K562 (cell line): ENCODE results near the gene ANKMY1. TPM values are rescaled to one million over a fixed set of nuclear protein-coding genes. Genes with fewer than 3 reads are reported as not detected.

Experiments
- ATAC-seq: fragments of 200-7000 bp; cut with Tn5 transposase; 3 replicates; pipeline ENCODE4 v1.9.1; 2020; ENCODE audit warnings: moderate library complexity
- BruUV-seq: library from RNA; stranded (reverse); fragments of 400-500 nt; replicated peaks from 2 replicates; lab custom pipeline; 2021; lab: Mats Ljungman, UMichigan
- CTCF ChIA-PET: fragments of 300-600 bp; formaldehyde crosslinking; extraction: SDS; loops from one replicate; lab custom pipeline; 2021; ENCODE audit warnings: low intra/inter-chr PET ratio; lab: Yijun Ruan, JAX
- POLR2A ChIA-PET: fragments of 300-600, 350-650 bp; sonication (Branson Sonifier 250); formaldehyde crosslinking; extraction: SDS; loops from one replicate; lab custom pipeline; 2021; ENCODE audit warnings: antibody characterized with exemption, inconsistent platforms; lab: Yijun Ruan, JAX
- DNase-seq, 4 experiments: peaks; one replicate each; pipeline versions ENCODE4 v3.0.0 to v3.0.0-alpha.2; 2011 to 2018; ENCODE audit warnings: low spot score in 3 of 4, mixed read lengths in 3 of 4; ENCODE audit errors: extremely low read depth in 1 of 4
- FAIRE-seq: peaks from 2 replicates; lab custom pipeline; 2011; peaks lifted over from hg19 to GRCh38; lab: Jason Lieb, UNC
- H2AFZ ChIP-seq: 2 replicates; pipeline ENCODE4 v1.6.0; 2011; ENCODE audit warnings: low read depth, low read length, control low read depth, inconsistent platforms
- H3K27ac ChIP-seq: fragments of 200-600 bp; 3 replicates; pipeline ENCODE4 v1.8.0; 2011; ENCODE audit warnings: low read depth, mild to moderate bottlenecking, control low read depth, inconsistent platforms, low read length, moderate library complexity, mixed read lengths; ENCODE audit errors: extremely low read depth
- H3K27me3 ChIP-seq, 2 experiments: fragments of 300-600 bp in 1 of 2; 2 replicates in 1 of 2; 3 replicates in 1 of 2; pipeline versions ENCODE4 v1.6.0 to v1.8.0; 2011; ENCODE audit warnings: inconsistent platforms in 2 of 2, low read length in 2 of 2, mild to moderate bottlenecking in 1 of 2, mixed read lengths in 1 of 2, moderate library complexity in 1 of 2; ENCODE audit not compliant: control insufficient read depth in 2 of 2, insufficient read depth in 2 of 2
- H3K36me3 ChIP-seq: fragments of 300-600 bp; 3 replicates; pipeline ENCODE4 v1.8.0; 2011; ENCODE audit warnings: mild to moderate bottlenecking, low read length, inconsistent platforms; ENCODE audit not compliant: control insufficient read depth, insufficient read depth
- H3K4me1 ChIP-seq, 2 experiments: fragments of 200-600 bp in 1 of 2; replicated peaks in 1 of 2; 2 replicates in 1 of 2; 3 replicates in 1 of 2; pipeline versions ENCODE4 v1.5.1 to v1.8.0; 2011; ENCODE audit warnings: inconsistent platforms in 2 of 2, low read length in 2 of 2, mild to moderate bottlenecking in 1 of 2, mixed read lengths in 1 of 2, moderate library complexity in 1 of 2; ENCODE audit not compliant: control insufficient read depth in 2 of 2, insufficient read depth in 2 of 2
- H3K4me2 ChIP-seq: 2 replicates; pipeline ENCODE4 v1.6.1; 2011; ENCODE audit warnings: low read length, control low read depth, inconsistent platforms, mixed read lengths; ENCODE audit not compliant: insufficient read depth
- H3K4me3 ChIP-seq: fragments of 200-600 bp; sonication (generic), shearing (Covaris generic); 2 replicates; pipeline ENCODE4 v1.5.1; 2016; ENCODE audit warnings: control low read depth, inconsistent platforms
- H3K79me2 ChIP-seq: fragments of 200-600 bp; 3 replicates; pipeline ENCODE4 v1.8.0; 2011; ENCODE audit warnings: low read length, inconsistent platforms; ENCODE audit not compliant: control insufficient read depth, insufficient read depth
- H3K9ac ChIP-seq, 2 experiments: 2 replicates each; pipeline versions ENCODE4 v1.6.0 to v1.6.1; 2011; ENCODE audit warnings: low read depth in 2 of 2, low read length in 2 of 2, control low read depth in 1 of 2, inconsistent platforms in 1 of 2, mild to moderate bottlenecking in 1 of 2, mixed read lengths in 1 of 2; ENCODE audit not compliant: insufficient read depth in 1 of 2
- H3K9me1 ChIP-seq: one replicate; pipeline ENCODE4 v1.6.0; 2011; ENCODE audit warnings: inconsistent platforms, mild to moderate bottlenecking, low read length, moderate library complexity; ENCODE audit not compliant: control insufficient read depth, insufficient read depth
- H3K9me3 ChIP-seq: replicated peaks from 2 replicates; pipeline ENCODE4 v1.5.1; 2011; ENCODE audit warnings: low read depth, low read length, inconsistent platforms; ENCODE audit not compliant: control insufficient read depth, insufficient read depth
- H4K20me1 ChIP-seq: replicated peaks from 2 replicates; pipeline ENCODE4 v1.6.1; 2011; ENCODE audit warnings: low read length, inconsistent platforms, mixed read lengths; ENCODE audit not compliant: control insufficient read depth, insufficient read depth
- CREB3L1 ChIP-seq: fragments of 450-650 bp; IDR thresholded peaks from 2 replicates; pipeline ENCODE4 v1.6.1; 2014; ENCODE audit warnings: low read depth, mild to moderate bottlenecking, moderate library complexity, borderline replicate concordance
- E4F1 ChIP-seq: fragments of 250-450 bp; sonication (Bioruptor Pico); IDR thresholded peaks from 2 replicates; pipeline ENCODE4 v1.5.0; 2021; ENCODE audit warnings: mild to moderate bottlenecking, borderline replicate concordance
- FOXP1 ChIP-seq: sonication (generic); formaldehyde crosslinking; IDR thresholded peaks from 2 replicates; pipeline ENCODE4 v1.8.0; 2022; ENCODE audit warnings: mild to moderate bottlenecking, missing genetic modification reagents
- HCFC1 ChIP-seq: IDR thresholded peaks from 2 replicates; pipeline ENCODE4 v1.6.1; 2012; ENCODE audit warnings: low read depth, low read length, improper control_type of control experiment
- KLF13 ChIP-seq: fragments of 450-650 bp; IDR thresholded peaks from 2 replicates; pipeline ENCODE4 v1.6.1; 2016; ENCODE audit warnings: missing genetic modification characterization, low read depth, mild to moderate bottlenecking, missing compliant biosample characterization, moderate library complexity, borderline replicate concordance
- NELFE ChIP-seq: IDR thresholded peaks from 2 replicates; pipeline ENCODE4 v1.6.1; 2011; ENCODE audit warnings: mild to moderate bottlenecking; ENCODE audit not compliant: insufficient read depth, insufficient read length
- PTRF ChIP-seq: fragments of 450-650 bp; IDR thresholded peaks from 2 replicates; pipeline ENCODE4 v1.6.1; 2016; ENCODE audit warnings: mild to moderate bottlenecking, missing genetic modification characterization, missing compliant biosample characterization
- RB1 ChIP-seq: fragments of 450-650 bp; IDR thresholded peaks from 2 replicates; pipeline ENCODE4 v1.6.1; 2017; ENCODE audit warnings: low read depth, mild to moderate bottlenecking
- SAFB2 ChIP-seq: fragments of 200-400 bp; formaldehyde crosslinking; IDR thresholded peaks from 2 replicates; pipeline ENCODE4 v1.6.1; 2018; ENCODE audit warnings: borderline replicate concordance, low read length, low read depth, moderate library complexity; ENCODE audit not compliant: severe bottlenecking
- SLC30A9 ChIP-seq: fragments of 250-450 bp; sonication (Bioruptor Pico); IDR thresholded peaks from 2 replicates; pipeline ENCODE4 v1.8.0; 2022; ENCODE audit warnings: mild to moderate bottlenecking, moderate library complexity
- SUPT5H ChIP-seq: fragments of 450-650 bp; IDR thresholded peaks from 2 replicates; pipeline ENCODE4 v1.6.1; 2016
- ZNF584 ChIP-seq: fragments of 200-800 bp; sonication (Bioruptor generic); IDR thresholded peaks from 2 replicates; pipeline ENCODE4 v1.6.1; 2016; ENCODE audit warnings: low read depth, mild to moderate bottlenecking, missing genetic modification characterization, missing compliant biosample characterization
- ZNF655 ChIP-seq: fragments of 250-450 bp; sonication (Bioruptor Pico); IDR thresholded peaks from 2 replicates; pipeline ENCODE4 v1.5.0; 2021
- WGBS: fragments of 100-300 bp; shearing (Covaris generic); methylation state at CpG from one replicate; pipeline ENCODE4 v1.1.6; 2016; ENCODE audit warnings: low coverage, mixed read lengths; ENCODE audit not compliant: insufficient coverage; ENCODE audit errors: missing lambda C conversion rate; 5-methylcytosine and 5-hydroxymethylcytosine counted together
- in situ Hi-C: fragments of 300-500 bp; cut with MboI; formaldehyde crosslinking; loops from 4 replicates; pipeline ENCODE4 v1.15.0; 2018; ENCODE audit warnings: inconsistent platforms, mixed read lengths
- intact Hi-C: fragments of 100-400 bp; cut with micrococcal nuclease; formaldehyde crosslinking; loops from 2 replicates; pipeline ENCODE4 v1.14.2; 2022
- polyA plus RNA-seq, 8 experiments: library from polyadenylated mRNA; depleted of rRNA in 4 of 8; stranded (reverse) in 5 of 8; unstranded in 3 of 8; fragments of >200 nt; fragmentation: Nextera tagmentation in 2 of 8; fragmentation: Illumina TruSeq in 1 of 8; extraction: Ambion mirVana in 2 of 8; extraction: Trizol in 1 of 8; gene quantifications; 2 replicates each; pipeline versions ENCODE4 v1.2.1 to v1.2.3, GENCODE V29; 2011 to 2014; ENCODE audit warnings: inconsistent platforms in 1 of 8, missing spikeins in 1 of 8
- total RNA-seq, 7 experiments: library from RNA; depleted of rRNA in 6 of 7; stranded (reverse); fragments of >200 nt in 6 of 7; fragmentation: Illumina TruSeq in 2 of 7; extraction: Trizol in 2 of 7; gene quantifications; 2 replicates each; pipeline versions ENCODE4 v1.2.1 to v1.2.3, GENCODE V29; 2011 to 2021; ENCODE audit warnings: low replicate concordance in 1 of 7
- TF ChIP-seq, protein P1 (sequence below): sonication (generic); formaldehyde crosslinking; IDR thresholded peaks from 2 replicates; pipeline ENCODE4 v1.8.1; 2023; ENCODE audit warnings: mild to moderate bottlenecking, missing genetic modification reagents, moderate library complexity

The ANKMY1 gene
- total and polyA plus RNA-seq, 9 of the 15 experiments (the other 6 are each of a cell fraction or from before 2014, with no cell fraction given), result 0.75 to 15.1 (median 11.7) TPM

GRCh38 chr2:240586198-240586918 lies 28.6 kb upstream of the ANKMY1 start, which contains the start of gene CAPN10:
Gene CAPN10, plus strand, starts transcription at chr2:240586734. Its CDS starts 178 bp downstream, at chr2:240586912.
- peak; percentile 90 to 94 (median 92) for DNase-seq
- Histone ChIP-seq H3K9me3 (no peaks in the 10 kb centered on the region), H3K4me1 (peaks cover 31 to 51% of the 10 kb centered on the region in 2 experiments), H3K79me2 (peaks cover 56% of the 10 kb centered on the region), H3K27ac (peak within 1 kb of the TSS; percentile 87; the same call in 2 of the 3 replicates), H3K9me1 (no peaks in the 10 kb centered on the region), H3K4me3 (peak within 1 kb of the TSS; percentile 92), H3K36me3 (peaks cover 25% of the 10 kb centered on the region; the same call in 2 of the 3 replicates), H3K4me2 (peak within 1 kb of the TSS; percentile 93), H4K20me1 (no peaks in the 10 kb centered on the region; the same call in 1 of the 2 replicates), H2AFZ (peak within 1 kb of the TSS; percentile 96), H3K27me3 (no peaks in the 10 kb centered on the region), H3K9ac (peak within 1 kb of the TSS; percentile 82 to 95)
- peak; percentile 89 for ATAC-seq
- ChIA-PET POLR2A (interaction anchor here (0.5 to 2.2 kb wide), 7 partner anchors 10 to 25 kb away, joined by 3 to 26 read pairs (median 5); partner anchors contain the start of gene RNPEPL1), CTCF (no interaction called here)
- 0% methylated on average over 16 of the region's 88 CpGs for WGBS
- BruUV-seq, result no TSS peak
- intact Hi-C loops, result no loop called here
- peak; percentile 69 for FAIRE-seq
- in situ Hi-C loops, result no loop called here
- TF ChIP-seq NELFE (no peak), ZNF584 (CRISPR knock-in tag) (0 out of 2 replicates have a peak, but pooled peaks have one; percentile 23), FOXP1 (no peak), PTRF (tag) (no peak), ZNF655 (CRISPR knock-in tag) (no peak), RB1 (peak; percentile 60), KLF13 (peak; percentile 70; the same call in 1 of the 2 replicates), E4F1 (CRISPR knock-in tag) (no peak), SAFB2 (no peak), SLC30A9 (CRISPR knock-in tag) (no peak), HCFC1 (peak; percentile 96), SUPT5H (peak; percentile 77), CREB3L1 (peak; percentile 86)
- TF ChIP-seq, protein P1, sequence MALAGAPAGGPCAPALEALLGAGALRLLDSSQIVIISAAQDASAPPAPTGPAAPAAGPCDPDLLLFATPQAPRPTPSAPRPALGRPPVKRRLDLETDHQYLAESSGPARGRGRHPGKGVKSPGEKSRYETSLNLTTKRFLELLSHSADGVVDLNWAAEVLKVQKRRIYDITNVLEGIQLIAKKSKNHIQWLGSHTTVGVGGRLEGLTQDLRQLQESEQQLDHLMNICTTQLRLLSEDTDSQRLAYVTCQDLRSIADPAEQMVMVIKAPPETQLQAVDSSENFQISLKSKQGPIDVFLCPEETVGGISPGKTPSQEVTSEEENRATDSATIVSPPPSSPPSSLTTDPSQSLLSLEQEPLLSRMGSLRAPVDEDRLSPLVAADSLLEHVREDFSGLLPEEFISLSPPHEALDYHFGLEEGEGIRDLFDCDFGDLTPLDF (CRISPR knock-in tag), result 0 out of 2 replicates have a peak, but pooled peaks have one; percentile 21
